HG03432 (cell line): ENCODE results near the gene BMP2K.
"Not testable (repeated sequence)": the region's sequence is repeated elsewhere in the genome, so short reads cannot be mapped to it uniquely, and the experiment has no call there.

Experiments used
- ATAC-seq: cut with Tn5 transposase; IDR thresholded peaks from one replicate; pipeline ENCODE4 v1.9.1; 2021; ENCODE audit warnings: mild to moderate bottlenecking, moderate library complexity; ENCODE audit not compliant: unreplicated experiment

The BMP2K gene

GRCh38 chr4:78846258-78846657 is 70.1 kb downstream of the BMP2K start:
- ATAC-seq: no peak

GRCh38 chr4:78862314-78862737 is 86.2 kb downstream of the BMP2K start:
- ATAC-seq: no peak

- peak; percentile 57 for ATAC-seq
Observed at GRCh38 chr4:78863254-78863869, 87.2 kb downstream of the BMP2K start.

GRCh38 chr4:78863991-78864390 is 87.8 kb downstream of the BMP2K start:
- ATAC-seq: peak; percentile 11

DNA sequence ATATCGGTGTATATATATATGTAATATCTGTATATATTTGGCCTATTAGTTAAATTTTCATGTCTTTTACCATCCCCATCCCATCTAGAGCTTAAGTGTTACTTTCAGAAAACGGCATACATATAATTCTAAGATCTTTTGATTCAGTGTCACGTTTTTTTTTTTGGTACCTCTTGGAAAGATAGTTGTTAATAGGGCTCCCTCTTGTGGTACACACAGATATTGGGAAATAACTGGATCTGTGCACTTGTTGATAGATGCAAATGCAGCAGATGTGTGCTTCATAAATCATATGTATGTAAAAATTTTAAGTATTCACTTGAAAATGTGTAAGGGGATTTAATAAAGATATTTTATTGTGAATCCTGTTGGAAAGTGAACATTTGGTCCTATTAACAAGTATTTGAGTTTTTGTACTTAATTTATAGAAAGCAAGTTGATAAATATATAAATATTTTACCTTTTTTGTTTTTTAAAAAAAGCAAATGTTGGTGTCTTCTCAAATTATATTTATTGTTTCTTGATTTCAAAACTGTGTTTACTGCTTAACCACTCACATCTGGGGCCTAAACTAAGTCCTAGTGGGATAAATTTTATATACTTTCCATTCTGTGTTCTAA is 88.4 kb downstream of the BMP2K start:
- peak; percentile 62 for ATAC-seq

- ATAC-seq: no peak
Observed at GRCh38 chr4:78865451-78865850, 89.3 kb downstream of the BMP2K start.

GRCh38 chr4:78868712-78869111 is 92.6 kb downstream of the BMP2K start:
- ATAC-seq: not testable (repeated sequence)

- no peak for ATAC-seq
Observed at GRCh38 chr4:78870056-78870455, 93.9 kb downstream of the BMP2K start.

GRCh38 chr4:78876568-78877320 is 100.6 kb downstream of the BMP2K start:
- ATAC-seq: no peak

- no peak for ATAC-seq
Observed at GRCh38 chr4:78878031-78878430, 101.9 kb downstream of the BMP2K start.

GRCh38 chr4:78880874-78881492 is 104.8 kb downstream of the BMP2K start:
- ATAC-seq: no peak

DNA sequence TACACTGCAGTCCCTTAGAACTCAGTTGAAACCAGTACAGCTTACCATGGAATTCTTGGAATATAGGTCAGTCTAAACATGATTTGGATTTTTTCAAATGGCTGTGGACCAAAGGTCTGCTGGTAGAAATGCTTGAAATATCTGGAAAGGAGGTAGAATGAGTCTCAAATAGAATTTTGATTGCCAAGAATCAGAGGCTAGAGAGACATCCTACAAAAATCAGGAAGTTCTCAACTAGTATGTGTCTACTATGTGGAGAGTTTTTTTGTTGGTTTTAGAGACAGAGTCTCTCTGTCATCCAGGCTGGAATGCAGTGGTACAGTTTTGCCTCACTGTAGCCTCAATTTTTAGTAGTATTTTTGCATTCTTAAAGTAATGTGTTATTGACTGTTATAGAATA is 109.4 kb downstream of the BMP2K start:
- no peak for ATAC-seq

DNA sequence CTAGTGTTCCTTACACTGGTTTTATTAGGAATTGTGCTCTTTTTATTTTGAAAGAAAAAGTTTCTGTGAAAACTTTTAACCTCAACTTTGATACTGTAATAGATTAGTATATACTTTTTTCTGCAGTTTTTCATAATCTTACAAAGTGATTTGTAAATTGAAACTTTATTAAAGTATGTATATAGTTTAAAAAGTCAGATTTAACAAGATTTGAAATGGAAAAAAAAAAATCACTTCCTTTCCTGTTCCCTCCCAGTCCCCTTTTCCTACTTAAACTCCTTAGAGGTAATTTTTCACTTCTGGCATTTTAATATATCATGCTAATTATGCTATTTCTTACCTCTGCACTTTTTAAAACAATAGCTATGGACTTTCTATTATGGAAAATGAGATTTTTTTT is 113.8 kb downstream of the BMP2K start:
- ATAC-seq: no peak

- no peak for ATAC-seq
Observed at GRCh38 chr4:78899302-78899701, 123.2 kb downstream of the BMP2K start.

DNA sequence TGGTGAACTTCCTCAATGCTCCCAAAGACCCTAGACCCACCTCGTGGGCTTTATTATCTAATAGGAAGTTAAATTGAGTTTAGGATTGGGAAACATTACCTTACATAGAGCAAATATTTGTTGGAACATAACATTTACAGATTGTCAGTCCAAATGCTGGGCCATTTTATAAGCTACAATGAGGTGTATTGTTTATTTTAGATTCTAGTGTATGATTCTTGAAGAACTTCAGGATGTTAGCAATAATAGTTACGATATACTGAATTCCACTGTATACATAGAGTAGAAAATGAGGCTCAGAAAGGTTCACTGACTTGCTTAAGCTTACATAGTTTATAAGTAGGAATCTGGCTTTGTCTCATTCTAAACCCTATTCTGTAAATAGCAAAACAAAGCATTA is 125.7 kb downstream of the BMP2K start:
- no peak for ATAC-seq

GRCh38 chr4:78902298-78902697 is 126.1 kb downstream of the BMP2K start:
- ATAC-seq: no peak

DNA sequence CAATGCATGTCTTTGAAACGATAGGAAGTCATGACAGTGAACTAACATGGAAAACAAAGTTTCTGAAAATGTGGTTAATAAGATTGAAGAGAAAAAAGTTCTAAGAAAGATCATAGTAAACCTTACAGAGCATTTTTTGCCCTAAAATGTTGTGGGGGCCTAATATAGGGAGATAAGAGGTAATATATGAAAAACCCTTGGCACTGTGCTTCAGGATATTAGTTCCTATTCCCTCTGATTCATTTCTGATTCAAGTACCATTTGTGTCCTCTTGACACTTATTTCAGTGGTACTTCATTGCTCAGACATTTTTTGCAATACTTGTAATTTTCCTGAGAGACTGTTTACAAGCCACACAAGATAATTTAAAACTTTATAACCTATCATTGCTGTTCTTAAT is 128.0 kb downstream of the BMP2K start:
- ATAC-seq: no peak

DNA sequence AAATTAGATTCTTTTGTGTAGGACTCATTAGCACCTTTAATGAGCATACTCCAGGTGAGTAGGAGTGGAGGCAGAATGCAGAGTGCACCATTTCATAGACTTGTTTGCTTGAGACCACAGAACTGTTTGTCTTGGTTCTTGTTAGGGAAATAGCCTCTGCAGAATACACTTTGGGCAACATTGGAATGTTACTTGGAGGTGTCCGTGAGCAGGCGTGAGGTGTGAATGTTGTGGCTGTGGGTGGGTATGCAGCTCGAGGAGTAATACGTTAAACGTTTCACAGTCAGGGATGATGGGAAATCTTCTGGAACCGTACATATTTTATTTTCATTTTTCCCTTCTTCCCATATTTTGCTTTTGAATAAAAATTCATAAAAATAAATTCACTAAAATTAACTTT is 131.5 kb downstream of the BMP2K start:
- no peak for ATAC-seq

- ATAC-seq: not testable (repeated sequence)
Observed at GRCh38 chr4:78908974-78909373, 132.8 kb downstream of the BMP2K start.

DNA sequence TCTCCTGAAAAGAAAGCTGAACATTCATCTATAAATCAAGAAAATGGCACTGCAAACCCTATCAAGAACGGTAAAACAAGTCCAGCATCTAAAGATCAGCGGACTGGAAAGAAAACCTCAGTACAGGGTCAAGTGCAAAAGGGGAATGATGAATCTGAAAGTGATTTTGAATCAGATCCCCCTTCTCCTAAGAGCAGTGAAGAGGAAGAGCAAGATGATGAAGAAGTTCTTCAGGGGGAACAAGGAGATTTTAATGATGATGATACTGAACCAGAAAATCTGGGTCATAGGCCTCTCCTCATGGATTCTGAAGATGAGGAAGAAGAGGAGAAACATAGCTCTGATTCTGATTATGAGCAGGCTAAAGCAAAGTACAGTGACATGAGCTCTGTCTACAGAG is 134.5 kb downstream of the BMP2K start:
- ATAC-seq: no peak

- no peak for ATAC-seq
Observed at GRCh38 chr4:78922207-78922606, 146.1 kb downstream of the BMP2K start.
